ENCODE measurements around the gene POGLUT2. TPM values are rescaled to one million over a fixed set of nuclear protein-coding genes. Genes with fewer than 3 reads are reported as not detected.

POGLUT2 gene
- total RNA-seq, 4 donors from 2014 or later: 1.8 to 5.5 (median 3.7) TPM

- TF ChIP-seq POLR2A (IDR thresholded peaks at IDR 0.05) (no peak), CTCF (IDR thresholded peaks at IDR 0.05) (no peak)
- intact Hi-C loops (cut with DNase I; ENCODE audit: low total_unique reads): no loop called here
- WGBS, 2 donors: 76 to 93% methylated on average over 1 of the region's 1 CpG
- no peak overlapping the region for H3K4me3 ChIP-seq (ENCODE audit: low read depth, poor library complexity, severe bottlenecking)
- no peak for DNase-seq (ENCODE audit: low spot score in 2 of 2)
Measured at GRCh38 chr13:102757006-102757405, 41.8 kb downstream of the POGLUT2 start.

GRCh38 chr13:102751886-102752285, 46.9 kb downstream of the POGLUT2 start:
- intact Hi-C loops (cut with DNase I; ENCODE audit: low total_unique reads): no loop called here
- TF ChIP-seq CTCF (IDR thresholded peaks at IDR 0.05) (no peak), POLR2A (IDR thresholded peaks at IDR 0.05) (no peak)
- DNase-seq (ENCODE audit: low spot score in 2 of 2): no peak
- WGBS, 2 donors: 90 to 95% methylated on average over 3 of the region's 3 CpGs
- H3K4me3 ChIP-seq (ENCODE audit: low read depth, poor library complexity, severe bottlenecking): no peak overlapping the region

DNA sequence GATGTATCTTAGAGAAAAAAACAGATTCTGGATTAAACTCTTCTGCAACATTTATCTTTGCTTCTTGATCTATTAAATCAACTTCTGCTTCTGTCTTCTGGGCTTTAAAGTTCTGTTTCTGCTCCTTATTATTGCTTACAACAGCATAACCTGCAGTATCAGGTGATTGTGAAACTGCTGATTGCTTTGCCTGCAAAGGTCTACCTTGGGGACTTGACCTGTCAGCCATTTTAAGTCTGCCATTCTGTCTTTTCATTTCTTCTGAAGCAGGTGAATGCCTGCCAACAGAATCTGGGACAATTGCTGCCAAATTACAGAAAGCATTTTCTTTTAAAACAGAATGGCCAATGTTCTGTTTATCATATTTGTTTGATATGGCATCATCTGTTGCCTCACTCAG, 56.3 kb downstream of the POGLUT2 start:
- intact Hi-C loops (cut with DNase I; ENCODE audit: low total_unique reads): no loop called here
- H3K4me3 ChIP-seq (ENCODE audit: low read depth, poor library complexity, severe bottlenecking): no peak overlapping the region
- TF ChIP-seq CTCF (IDR thresholded peaks at IDR 0.05): no peak
- no peak for TF ChIP-seq POLR2A (IDR thresholded peaks at IDR 0.05)
- no peak for DNase-seq (ENCODE audit: low spot score in 2 of 2)

GRCh38 chr13:102742101-102742500, 56.7 kb downstream of the POGLUT2 start:
- TF ChIP-seq CTCF (IDR thresholded peaks at IDR 0.05) (no peak), POLR2A (IDR thresholded peaks at IDR 0.05) (no peak)
- intact Hi-C loops (cut with DNase I; ENCODE audit: low total_unique reads): no loop called here
- no peak overlapping the region for H3K4me3 ChIP-seq (ENCODE audit: low read depth, poor library complexity, severe bottlenecking)
- WGBS, 2 donors: 49 to 74% methylated on average over 1 of the region's 1 CpG
- no peak for DNase-seq (ENCODE audit: low spot score in 2 of 2)

Other genes starting within 250 kb of the POGLUT2 start
- 10 to 100 TPM; 24.5 to 32.2 (median 26.8) TPM for gene TPP2, start 202.0 kb downstream of the POGLUT2 start, total RNA-seq
- gene METTL21C, start 103.9 kb downstream of the POGLUT2 start, total RNA-seq: not detected
- 1 to 10 TPM; 6.5 to 10.0 (median 7.9) TPM for gene TEX30, start 25.2 kb downstream of the POGLUT2 start, total RNA-seq
- gene BIVM, start 143 bp upstream of the POGLUT2 start, total RNA-seq: 10 to 100 TPM in 1 of 4 donors, 1 to 10 TPM in 3; 5.4 to 16.0 (median 7.7) TPM
- 10 to 100 TPM; 51.5 to 73.0 (median 55.1) TPM for gene ERCC5, start 47.1 kb upstream of the POGLUT2 start, total RNA-seq